ENCODE data around the gene TMEM106A. TPM values are rescaled to one million over a fixed set of nuclear protein-coding genes. Genes with fewer than 3 reads are reported as not detected.
"Not testable (repeated sequence)": the region's sequence is repeated elsewhere in the genome, so short reads cannot be mapped to it uniquely, and the experiment has no call there.

TMEM106A gene
- polyA plus RNA-seq, 4 donors = 8.9 to 20.4 (median 13.9) TPM

DNA sequence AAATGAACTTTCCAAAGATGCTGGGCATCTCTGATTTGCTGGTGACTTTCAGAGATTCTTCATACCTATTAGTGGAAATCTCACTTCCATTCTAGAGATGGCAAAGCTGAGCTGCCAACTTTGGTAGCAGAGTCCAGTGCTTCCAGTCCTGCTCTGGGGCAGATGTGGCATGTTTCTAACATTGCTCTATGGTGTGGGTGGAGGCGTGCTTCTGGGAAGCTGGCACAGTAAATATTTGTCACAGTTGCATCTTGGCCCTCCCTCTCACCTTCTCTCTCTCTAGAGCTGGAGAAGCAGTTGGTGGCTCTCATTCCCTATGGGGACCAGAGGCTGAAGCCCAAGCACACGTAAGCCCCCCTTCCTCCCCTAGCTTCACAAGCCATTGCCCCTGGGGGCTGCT lies 1.9 kb downstream of the TMEM106A start:
- no peak for DNase-seq (ENCODE audit: low read depth in 4 of 4, low spot score in 3 of 4)

GRCh38 chr17:43215341-43215740 lies 3.7 kb downstream of the TMEM106A start:
- DNase-seq (ENCODE audit: low read depth in 4 of 4, low spot score in 3 of 4) = no peak

GRCh38 chr17:43216369-43216761 lies 4.7 kb downstream of the TMEM106A start:
- DNase-seq (ENCODE audit: low read depth in 4 of 4, low spot score in 3 of 4) = no peak

DNA sequence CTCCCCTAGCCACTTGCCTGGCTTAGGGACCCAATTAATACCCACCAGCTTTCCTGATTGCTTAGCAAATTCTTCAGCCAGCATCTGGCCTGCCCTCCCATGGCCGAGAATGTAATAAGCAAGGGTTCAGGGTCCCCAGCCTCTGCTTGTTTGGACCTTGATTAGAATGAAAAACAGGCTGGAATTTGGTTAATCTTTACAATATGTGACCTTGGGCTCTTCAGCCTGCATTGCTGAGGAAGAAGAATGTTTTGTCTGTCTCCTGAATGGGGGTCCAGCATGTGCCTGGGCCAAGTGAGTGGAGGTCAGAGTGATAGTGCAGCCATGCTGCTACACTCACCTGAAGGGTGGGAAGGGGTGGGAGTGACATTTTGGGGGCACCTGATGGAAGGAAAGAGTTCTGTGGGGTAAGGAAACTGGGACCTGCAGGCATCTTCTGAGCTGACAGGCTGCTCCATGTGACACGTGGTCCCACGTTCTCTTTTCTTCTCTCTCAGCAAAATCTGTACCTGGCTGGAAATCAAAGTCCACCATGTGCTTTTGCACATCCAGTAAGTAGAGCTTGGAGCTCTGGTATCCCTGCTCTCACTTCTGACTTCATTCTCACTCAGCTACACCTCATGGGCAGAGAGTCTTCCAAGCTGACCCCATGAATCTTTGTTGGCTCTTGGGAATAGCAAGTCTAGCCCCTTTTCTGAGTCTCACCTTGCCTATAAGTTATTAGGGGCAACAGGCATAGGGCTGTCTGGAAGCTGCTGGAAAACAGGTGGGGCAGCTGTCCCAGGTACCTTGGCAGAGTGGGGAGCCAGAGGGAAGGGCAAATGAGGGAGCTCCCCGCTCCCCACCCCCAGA lies 5.3 kb downstream of the TMEM106A start:
- no peak for DNase-seq (ENCODE audit: low read depth in 4 of 4, low spot score in 3 of 4)

DNA sequence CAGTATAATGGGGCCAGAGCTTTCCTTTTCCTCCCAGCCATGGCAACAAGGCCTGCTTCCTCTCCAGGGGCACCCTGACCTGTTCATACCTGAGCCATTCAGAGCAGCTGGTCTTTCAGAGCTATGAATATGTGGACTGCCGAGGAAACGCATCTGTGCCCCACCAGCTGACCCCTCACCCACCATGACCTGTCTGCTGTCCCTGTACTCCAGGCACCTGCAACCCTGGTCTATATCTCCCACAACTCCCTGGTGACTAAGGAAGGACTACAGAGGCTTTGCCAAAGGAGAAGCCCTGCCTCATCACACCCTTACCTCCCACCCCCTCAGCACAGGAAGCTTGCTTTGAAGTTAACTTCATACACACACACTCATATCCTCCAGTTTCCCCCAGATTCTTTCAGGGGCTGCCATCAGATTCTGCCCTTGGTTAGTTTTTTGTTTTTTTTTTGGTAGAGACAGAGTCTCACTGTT lies 6.0 kb downstream of the TMEM106A start:
- DNase-seq (ENCODE audit: low read depth in 4 of 4, low spot score in 3 of 4) = no peak

DNA sequence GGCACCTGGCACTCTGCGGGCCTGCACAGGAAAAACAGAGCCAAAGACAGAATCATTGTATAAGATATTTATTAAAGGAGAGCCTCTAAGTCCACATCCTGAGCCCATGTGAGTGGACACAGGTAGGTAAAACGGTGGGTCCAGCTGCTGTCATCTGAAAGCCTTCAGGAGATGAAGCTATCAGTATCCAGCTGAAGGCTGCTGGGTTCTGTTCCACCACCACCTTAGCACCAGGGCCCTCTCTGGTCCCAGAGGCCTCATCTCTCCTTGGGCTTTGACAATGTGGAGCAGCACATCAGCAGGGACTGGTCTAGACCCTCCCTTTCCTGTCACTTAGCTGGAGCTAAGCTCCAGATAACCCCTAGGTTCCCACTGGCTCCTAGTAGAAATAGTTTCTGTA lies 7.3 kb downstream of the TMEM106A start:
- no peak for DNase-seq (ENCODE audit: low read depth in 4 of 4, low spot score in 3 of 4)

- DNase-seq (ENCODE audit: low read depth in 4 of 4, low spot score in 3 of 4) = no peak
Measured at GRCh38 chr17:43219746-43220380, 8.2 kb downstream of the TMEM106A start.

DNA sequence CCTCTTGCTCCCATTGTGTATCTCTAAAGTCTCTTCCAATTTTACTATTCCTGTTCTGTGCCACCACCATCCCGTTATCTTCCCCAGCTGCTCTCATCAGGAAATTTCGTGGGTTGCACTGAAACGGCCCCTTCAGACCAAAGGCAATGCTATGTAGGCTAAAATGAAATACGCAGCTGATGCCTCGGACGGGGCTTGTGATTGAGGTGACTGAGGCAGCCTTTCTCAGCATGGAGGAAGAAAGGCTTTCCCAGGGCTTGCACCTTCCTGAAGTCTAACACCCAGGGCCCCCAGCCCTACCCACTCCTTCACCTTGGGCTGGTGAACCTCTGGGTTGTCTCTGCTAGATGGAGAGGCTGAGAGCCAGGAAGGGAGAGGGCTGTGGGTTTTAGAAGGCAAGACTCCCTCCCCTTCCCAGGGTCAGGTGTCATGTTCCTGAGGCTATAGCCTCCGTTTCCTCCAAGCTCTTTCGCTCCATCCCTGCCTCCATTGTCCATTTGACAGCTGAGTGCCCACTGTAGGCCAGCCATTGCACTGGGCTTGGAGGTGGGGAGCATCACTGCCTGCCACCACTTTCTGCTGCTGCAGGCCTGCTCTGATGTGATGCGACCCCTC lies 8.9 kb downstream of the TMEM106A start:
- no peak for DNase-seq (ENCODE audit: low read depth in 4 of 4, low spot score in 3 of 4)

GRCh38 chr17:43224146-43224705 lies 12.6 kb downstream of the TMEM106A start:
- DNase-seq (ENCODE audit: low read depth in 4 of 4, low spot score in 3 of 4) = no peak

GRCh38 chr17:43226393-43226792 lies 14.7 kb downstream of the TMEM106A start:
- no peak for DNase-seq (ENCODE audit: low read depth in 4 of 4, low spot score in 3 of 4)

DNA sequence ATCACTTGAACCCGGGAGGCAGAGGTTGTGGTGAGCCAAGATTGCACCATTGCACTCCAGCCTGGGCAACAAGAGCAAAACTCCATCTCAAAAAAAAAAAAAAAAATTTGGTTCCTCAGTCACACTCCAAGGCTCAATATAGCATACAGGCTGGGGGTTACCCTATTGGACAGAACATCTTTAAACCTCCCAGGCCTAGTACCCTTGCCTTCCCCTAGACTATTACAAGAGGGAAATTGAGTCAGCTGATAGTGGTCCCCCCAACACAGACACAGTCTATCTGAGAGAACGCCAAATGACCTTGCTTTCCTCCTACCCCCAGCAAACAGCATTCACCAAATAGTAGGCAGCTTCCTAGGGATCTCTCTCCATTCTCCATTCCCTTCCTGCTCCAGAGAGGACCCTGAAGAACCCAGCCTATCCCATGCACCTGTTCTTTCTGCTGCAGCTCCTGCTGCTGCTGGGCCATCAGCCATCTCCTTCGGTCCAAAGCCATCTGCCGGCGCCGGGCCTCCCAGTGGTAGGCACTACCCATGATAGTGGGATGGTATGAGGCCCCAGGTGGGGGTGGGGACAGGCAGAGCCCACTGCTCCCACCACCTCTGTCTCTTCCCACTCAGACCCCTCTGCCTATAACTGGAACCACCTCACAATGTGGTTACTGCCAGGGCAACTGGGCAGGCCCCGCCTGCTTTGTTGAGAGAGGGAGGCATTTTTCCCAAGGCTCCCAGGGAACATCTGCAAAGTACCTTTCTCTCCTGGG lies 16.5 kb downstream of the TMEM106A start, which contains the start of gene CCDC200:
TSS of gene CCDC200 (minus strand) at position 604 of the 763 bp plus-strand sequence. CDS start at position 535, 69 bp downstream.
- not testable (repeated sequence) for DNase-seq (ENCODE audit: low read depth in 4 of 4, low spot score in 3 of 4)

- DNase-seq (ENCODE audit: low read depth in 4 of 4, low spot score in 3 of 4) = not testable (repeated sequence)
Measured at GRCh38 chr17:43231205-43232020, 19.7 kb downstream of the TMEM106A start.

DNA sequence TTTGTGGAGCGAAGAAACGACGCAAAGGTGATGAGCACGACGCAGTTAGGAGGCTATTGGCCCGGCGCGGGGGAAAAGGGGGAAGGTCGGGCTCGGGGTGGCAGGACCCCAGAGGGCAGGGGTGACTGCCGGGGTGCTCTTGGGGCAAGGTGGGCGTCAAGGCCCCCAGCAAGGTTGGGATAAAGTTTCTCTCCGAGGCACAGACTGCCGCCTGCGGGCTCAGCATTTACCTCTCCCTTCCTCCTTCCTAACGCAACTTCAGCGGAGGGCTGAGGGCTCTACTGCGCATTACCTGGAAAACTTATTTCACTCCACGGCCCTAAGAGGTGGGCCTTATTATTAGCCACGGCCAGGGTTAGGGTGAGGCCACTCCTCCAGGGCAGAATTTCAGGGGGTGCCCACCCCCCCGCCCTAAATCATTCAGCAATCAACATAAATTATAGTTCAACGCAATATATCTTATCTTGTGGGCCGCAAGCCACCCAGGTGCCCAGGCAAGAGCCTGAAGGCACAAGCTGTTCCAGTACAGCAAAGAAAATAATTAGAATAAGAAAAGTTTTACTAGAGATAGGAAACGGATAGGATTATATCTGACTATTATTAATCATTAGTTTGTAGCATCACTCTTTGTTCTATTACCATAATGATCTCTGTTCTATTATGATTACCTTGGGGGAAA lies 20.5 kb downstream of the TMEM106A start:
- not testable (repeated sequence) for DNase-seq (ENCODE audit: low read depth in 4 of 4, low spot score in 3 of 4)

- DNase-seq (ENCODE audit: low read depth in 4 of 4, low spot score in 3 of 4) = not testable (repeated sequence)
Measured at GRCh38 chr17:43233263-43233662, 21.6 kb downstream of the TMEM106A start.

DNA sequence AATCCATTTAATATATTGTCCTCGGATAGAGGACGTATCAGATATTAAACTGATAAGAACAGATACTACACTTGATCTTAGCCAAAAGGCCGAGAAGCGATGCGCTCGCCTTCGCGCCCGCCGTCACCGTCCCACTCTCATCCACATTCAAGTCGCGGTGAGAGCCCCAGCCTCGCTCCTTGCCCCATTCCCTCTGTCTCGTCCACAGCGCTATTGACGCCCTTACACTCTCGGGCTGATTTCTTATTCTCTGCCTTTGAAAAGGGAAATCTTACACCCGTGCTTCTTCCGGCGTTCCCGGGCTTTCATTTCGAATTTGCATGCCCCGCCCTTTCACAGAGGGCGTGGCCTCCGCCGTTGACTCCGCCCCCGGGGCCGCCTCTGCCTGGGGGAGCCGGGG lies 22.2 kb downstream of the TMEM106A start, which contains the start of gene RNU2-1:
TSS of gene RNU2-1 (minus strand) at position 101 of the 400 bp plus-strand sequence.
- DNase-seq (ENCODE audit: low read depth in 4 of 4, low spot score in 3 of 4) = not testable (repeated sequence)

- not testable (repeated sequence) for DNase-seq (ENCODE audit: low read depth in 4 of 4, low spot score in 3 of 4)
Measured at GRCh38 chr17:43239597-43239996, 27.9 kb downstream of the TMEM106A start.

DNA sequence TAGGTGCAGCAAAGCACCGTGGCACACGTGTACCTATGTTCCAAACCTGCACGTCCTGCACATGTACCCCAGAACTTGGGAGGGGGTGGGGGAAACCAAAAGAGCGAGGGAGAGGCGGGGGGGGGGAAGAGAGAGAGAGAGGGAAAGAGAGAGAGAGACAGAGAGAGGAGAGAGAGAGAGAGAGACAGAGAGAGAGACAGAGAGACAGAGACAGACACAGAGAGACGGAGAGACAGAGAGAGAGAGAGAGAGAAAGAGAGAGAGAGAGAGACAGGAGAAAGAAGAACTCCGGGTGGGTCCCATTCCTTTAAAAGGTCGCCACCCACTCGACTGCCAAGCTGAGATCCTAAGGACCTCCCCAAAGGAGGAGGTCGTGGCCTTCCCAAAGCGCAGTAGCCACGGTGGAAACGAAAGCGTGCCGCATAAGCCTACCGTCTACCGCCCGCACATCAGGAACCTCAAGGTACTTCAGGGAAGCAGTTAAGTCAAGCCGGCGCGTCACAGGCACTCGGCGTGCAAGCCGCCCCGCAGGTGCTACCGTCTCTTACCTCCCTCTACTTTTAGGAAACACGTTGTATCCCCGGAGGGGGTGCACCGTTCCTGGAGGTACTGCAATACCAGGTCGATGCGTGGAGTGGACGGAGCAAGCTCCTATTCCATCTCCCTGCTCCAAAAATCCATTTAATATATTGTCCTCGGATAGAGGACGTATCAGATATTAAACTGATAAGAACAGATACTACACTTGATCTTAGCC lies 29.1 kb downstream of the TMEM106A start:
- not testable (repeated sequence) for DNase-seq (ENCODE audit: low read depth in 4 of 4, low spot score in 3 of 4)

GRCh38 chr17:43246456-43246855 lies 34.8 kb downstream of the TMEM106A start:
- DNase-seq (ENCODE audit: low read depth in 4 of 4, low spot score in 3 of 4) = not testable (repeated sequence)

All from left renal pelvis (tissue), 4 donors.